OCI-LY7 (cell line): ENCODE data around the gene NOP16.

ENCODE experiments used
- EZH2phosphoT487 ChIP-seq: fragments of 200-600 bp; sonication (generic); IDR thresholded peaks from 2 replicates; pipeline ENCODE4 v1.6.1; 2018; ENCODE audit warnings: low read depth, borderline replicate concordance, mild to moderate bottlenecking, mixed run types, antibody characterized with exemption, low read length, moderate library complexity, mixed read lengths
- TF ChIP-seq, protein P1 (sequence below): fragments of 200-600 bp; sonication (generic); conservative IDR thresholded peaks from 2 replicates; pipeline ENCODE4 v1.5.1; 2014; ENCODE audit warnings: mild to moderate bottlenecking, antibody characterized with exemption, low read length, moderate library complexity, mixed read lengths

DNA sequence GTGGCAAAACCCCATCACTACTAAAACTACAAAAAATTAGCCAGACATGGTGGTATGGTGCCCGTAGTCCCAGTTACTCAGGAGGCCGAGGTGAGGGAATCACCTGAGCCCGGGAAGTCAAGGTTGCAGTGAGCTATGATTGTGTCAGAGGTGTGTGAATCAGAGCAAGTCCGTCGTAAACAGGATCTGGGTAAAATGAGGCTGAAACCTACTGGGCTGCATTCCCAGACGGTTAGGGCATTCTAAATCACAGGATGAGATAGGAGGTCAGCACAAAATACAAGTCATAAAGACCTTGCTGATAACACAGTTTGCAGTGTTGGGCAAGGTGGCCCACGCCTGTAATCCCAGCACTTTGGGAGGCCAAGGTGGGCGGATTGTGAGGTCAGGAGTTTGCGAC lies 29.9 kb upstream of the NOP16 start:
- TF ChIP-seq, protein P1, sequence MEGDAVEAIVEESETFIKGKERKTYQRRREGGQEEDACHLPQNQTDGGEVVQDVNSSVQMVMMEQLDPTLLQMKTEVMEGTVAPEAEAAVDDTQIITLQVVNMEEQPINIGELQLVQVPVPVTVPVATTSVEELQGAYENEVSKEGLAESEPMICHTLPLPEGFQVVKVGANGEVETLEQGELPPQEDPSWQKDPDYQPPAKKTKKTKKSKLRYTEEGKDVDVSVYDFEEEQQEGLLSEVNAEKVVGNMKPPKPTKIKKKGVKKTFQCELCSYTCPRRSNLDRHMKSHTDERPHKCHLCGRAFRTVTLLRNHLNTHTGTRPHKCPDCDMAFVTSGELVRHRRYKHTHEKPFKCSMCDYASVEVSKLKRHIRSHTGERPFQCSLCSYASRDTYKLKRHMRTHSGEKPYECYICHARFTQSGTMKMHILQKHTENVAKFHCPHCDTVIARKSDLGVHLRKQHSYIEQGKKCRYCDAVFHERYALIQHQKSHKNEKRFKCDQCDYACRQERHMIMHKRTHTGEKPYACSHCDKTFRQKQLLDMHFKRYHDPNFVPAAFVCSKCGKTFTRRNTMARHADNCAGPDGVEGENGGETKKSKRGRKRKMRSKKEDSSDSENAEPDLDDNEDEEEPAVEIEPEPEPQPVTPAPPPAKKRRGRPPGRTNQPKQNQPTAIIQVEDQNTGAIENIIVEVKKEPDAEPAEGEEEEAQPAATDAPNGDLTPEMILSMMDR = no peak
- TF ChIP-seq EZH2phosphoT487 = no peak
